Gastrocnemius medialis (tissue), 4 donors: Measurements from ENCODE around the gene CRTAC1. TPM values are rescaled to one million over a fixed set of nuclear protein-coding genes. Genes with fewer than 3 reads are reported as not detected.

ENCODE experiments used
- ATAC-seq, 2 donors: fragments of 150-250 bp; one replicate each; pipeline ENCODE4 v1.9.1; 2016
- DNase-seq, 2 donors: peaks; one replicate each; pipeline ENCODE4 v3.0.0-alpha.2; 2019
- H3K27ac ChIP-seq, 4 donors: fragments of 200-600 bp; sonication (generic); 1 replicate in 1 of 4; 2 replicates in 3 of 4; pipeline ENCODE4 v1.5.1; 2016 to 2018; ENCODE audit warnings: mild to moderate bottlenecking in 2 of 4, moderate library complexity in 1 of 4
- H3K27me3 ChIP-seq, 3 donors: fragments of 200-600 bp; sonication (generic) in 2 of 3; 1 replicate in 1 of 3; 2 replicates in 2 of 3; pipeline versions ENCODE4 v1.5.1 to v1.6.0; 2016 to 2019; ENCODE audit warnings: mild to moderate bottlenecking in 1 of 3, moderate library complexity in 1 of 3
- H3K36me3 ChIP-seq, 2 donors: fragments of 200-600 bp; sonication (generic) in 1 of 2; one replicate each; pipeline ENCODE4 v1.5.1; 2017 to 2018
- H3K4me1 ChIP-seq, 2 donors: fragments of 200-600 bp; sonication (generic) in 1 of 2; one replicate each; pipeline ENCODE4 v1.5.1; 2016 to 2017; ENCODE audit warnings: mild to moderate bottlenecking in 2 of 2
- H3K4me3 ChIP-seq, 4 donors: fragments of 200-600 bp; sonication (generic) in 3 of 4; 1 replicate in 1 of 4; 2 replicates in 3 of 4; pipeline ENCODE4 v1.5.1; 2016 to 2019; ENCODE audit warnings: mild to moderate bottlenecking in 2 of 4
- H3K9me3 ChIP-seq, 3 donors: fragments of 200-600 bp; sonication (generic) in 2 of 3; 1 replicate in 1 of 3; 2 replicates in 2 of 3; pipeline ENCODE4 v1.5.1; 2016 to 2019
- CTCF ChIP-seq, 5 experiments: fragments of 450-650 bp in 3 of 5; fragments of 200-600 bp in 2 of 5; sonication (generic) in 2 of 5; IDR thresholded peaks in 4 of 5; conservative IDR thresholded peaks in 1 of 5; 1 replicate in 4 of 5; 2 replicates in 1 of 5; pipeline ENCODE4 v1.5.1; 2016 to 2019; ENCODE audit warnings: antibody characterized with exemption in 5 of 5, mild to moderate bottlenecking in 3 of 5, moderate library complexity in 3 of 5
- POLR2A ChIP-seq, 2 donors: fragments of 450-650 bp; IDR thresholded peaks; one replicate each; pipeline ENCODE4 v1.6.1; 2017; ENCODE audit warnings: antibody characterized with exemption in 2 of 2, mild to moderate bottlenecking in 2 of 2, moderate library complexity in 2 of 2
- in situ Hi-C, 4 donors: fragments of 200-750 bp; cut with MboI; loops; one replicate each; pipeline versions ENCODE4 v1.15.0 to v1.8.0; 2017; ENCODE audit warnings: low sequenced_read_pairs in 4 of 4
- intact Hi-C: fragments of 100-400 bp; cut with DNase I; formaldehyde crosslinking; loops from one replicate; pipeline ENCODE4 v1.15.1; 2023; ENCODE audit warnings: low total_unique reads
- total RNA-seq, 4 donors: library from RNA; depleted of rRNA; stranded (reverse); fragments of >200 nt; gene quantifications; one replicate each; pipeline versions ENCODE4 v1.1.0 to v1.2.3, GENCODE V29; 2016

CRTAC1 gene
- total RNA-seq, 4 donors from 2014 or later = 0.16 to 3.9 (median 0.56) TPM; not detected in 1

- DNase-seq = no peak
- H3K27me3 ChIP-seq = peaks cover 0 to 10% (median 0%) of the 10 kb centered on the region in 3 donors
- TF ChIP-seq POLR2A (IDR thresholded peaks at IDR 0.05) (no peak), CTCF (IDR thresholded peaks at IDR 0.05 in 4 of 5, conservative IDR thresholded peaks at IDR 0.05 in 1 of 5) (no peak)
- no peak for ATAC-seq
- intact Hi-C loops = no loop called here
- H3K9me3 ChIP-seq = no peaks in the 10 kb centered on the region
- H3K4me3 ChIP-seq = no peak overlapping the region
- in situ Hi-C loops = no loop called here
- no peak overlapping the region for H3K27ac ChIP-seq
- no peaks in the 10 kb centered on the region for H3K4me1 ChIP-seq
- H3K36me3 ChIP-seq = no peaks in the 10 kb centered on the region
Observed at GRCh38 chr10:97937928-97938327, 92.5 kb downstream of the CRTAC1 start.

- intact Hi-C loops = no loop called here
- no peaks in the 10 kb centered on the region for H3K4me1 ChIP-seq
- TF ChIP-seq CTCF (IDR thresholded peaks at IDR 0.05 in 4 of 5, conservative IDR thresholded peaks at IDR 0.05 in 1 of 5) = no peak
- TF ChIP-seq POLR2A (IDR thresholded peaks at IDR 0.05) = no peak
- peaks cover 0 to 7% (median 0%) of the 10 kb centered on the region in 3 donors for H3K27me3 ChIP-seq
- no peak overlapping the region for H3K4me3 ChIP-seq
- ATAC-seq (no peak), DNase-seq (no peak)
- H3K9me3 ChIP-seq = no peaks in the 10 kb centered on the region
- no peak overlapping the region for H3K27ac ChIP-seq
- no peaks in the 10 kb centered on the region for H3K36me3 ChIP-seq
- in situ Hi-C loops = no loop called here
Observed at GRCh38 chr10:97937054-97937453, 93.4 kb downstream of the CRTAC1 start.

- in situ Hi-C loops = no loop called here
- H3K4me3 ChIP-seq = no peak overlapping the region
- intact Hi-C loops = no loop called here
- H3K4me1 ChIP-seq = no peaks in the 10 kb centered on the region
- H3K27ac ChIP-seq = no peak overlapping the region
- no peaks in the 10 kb centered on the region for H3K36me3 ChIP-seq
- H3K27me3 ChIP-seq = peaks cover 0 to 6% (median 0%) of the 10 kb centered on the region in 3 donors
- no peaks in the 10 kb centered on the region for H3K9me3 ChIP-seq
- no peak for DNase-seq
- no peak for TF ChIP-seq CTCF (IDR thresholded peaks at IDR 0.05 in 4 of 5, conservative IDR thresholded peaks at IDR 0.05 in 1 of 5)
- no peak for TF ChIP-seq POLR2A (IDR thresholded peaks at IDR 0.05)
- ATAC-seq = no peak
Observed at GRCh38 chr10:97936126-97936525, 94.3 kb downstream of the CRTAC1 start.

DNA sequence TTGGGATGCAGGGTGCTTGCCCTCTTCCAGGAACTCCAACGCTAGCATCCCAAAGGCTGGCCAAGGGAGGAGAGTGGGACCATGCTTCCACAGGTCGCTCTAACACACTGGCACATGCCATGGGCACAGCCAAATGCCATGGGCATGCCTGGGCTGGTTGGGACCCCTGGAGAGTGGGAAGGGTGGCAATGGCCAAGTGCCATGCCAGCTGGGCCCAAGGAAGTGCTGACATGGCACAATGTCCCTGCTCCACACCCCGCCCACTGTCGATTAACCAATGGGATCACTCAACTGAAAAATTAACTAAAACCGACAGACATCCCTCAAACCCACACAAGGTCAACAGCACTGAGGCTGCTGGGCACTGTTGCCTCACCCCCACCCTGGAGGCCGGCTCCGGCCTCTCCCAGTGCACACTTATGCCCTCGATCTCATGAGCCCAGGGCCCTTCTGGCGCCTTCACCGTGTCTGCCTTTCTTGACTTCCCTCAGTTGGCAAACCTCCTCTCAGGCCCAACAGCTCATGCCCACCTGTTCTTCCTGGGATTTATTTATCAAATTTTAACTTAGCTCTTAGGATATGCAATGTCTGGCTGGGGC, 97.4 kb downstream of the CRTAC1 start:
- no peak overlapping the region for H3K27ac ChIP-seq
- in situ Hi-C loops = no loop called here
- H3K27me3 ChIP-seq = peaks cover 0 to 3% (median 0%) of the 10 kb centered on the region in 3 donors
- no peak for ATAC-seq
- no peaks in the 10 kb centered on the region for H3K36me3 ChIP-seq
- no peak for DNase-seq
- no peak overlapping the region for H3K4me3 ChIP-seq
- no peak for TF ChIP-seq POLR2A (IDR thresholded peaks at IDR 0.05)
- TF ChIP-seq CTCF (IDR thresholded peaks at IDR 0.05 in 4 of 5, conservative IDR thresholded peaks at IDR 0.05 in 1 of 5) = no peak
- intact Hi-C loops = no loop called here
- no peaks in the 10 kb centered on the region for H3K4me1 ChIP-seq
- no peaks in the 10 kb centered on the region for H3K9me3 ChIP-seq

DNA sequence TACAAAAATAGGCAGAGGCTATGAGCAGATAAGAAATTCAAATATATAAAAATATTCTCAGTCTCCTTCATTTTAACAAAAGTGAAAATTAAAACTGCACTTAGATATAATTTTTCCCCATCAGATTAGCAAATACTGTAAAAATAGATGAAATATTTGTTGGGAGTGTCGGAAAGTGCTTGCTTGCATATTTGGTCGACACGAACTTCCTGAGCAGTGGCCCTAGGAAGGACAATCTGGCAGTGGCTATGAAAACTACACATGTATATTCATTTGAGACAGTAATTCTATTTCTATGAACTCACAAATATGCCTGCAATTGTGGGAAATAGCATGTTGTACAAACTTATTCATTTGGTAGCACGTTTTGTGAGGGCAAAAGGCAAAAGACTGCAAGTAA, 99.4 kb downstream of the CRTAC1 start:
- in situ Hi-C loops (no loop called here), intact Hi-C loops (no loop called here)
- H3K4me1 ChIP-seq = no peaks in the 10 kb centered on the region
- ATAC-seq (no peak), DNase-seq (no peak)
- no peak for TF ChIP-seq CTCF (IDR thresholded peaks at IDR 0.05 in 4 of 5, conservative IDR thresholded peaks at IDR 0.05 in 1 of 5)
- no peak for TF ChIP-seq POLR2A (IDR thresholded peaks at IDR 0.05)
- peaks cover 0 to 7% (median 0%) of the 10 kb centered on the region in 3 donors for H3K27me3 ChIP-seq
- H3K9me3 ChIP-seq = no peaks in the 10 kb centered on the region
- no peak overlapping the region for H3K27ac ChIP-seq
- no peak overlapping the region for H3K4me3 ChIP-seq
- H3K36me3 ChIP-seq = no peaks in the 10 kb centered on the region
